Neuron (in vitro differentiated cells): ENCODE results near the gene ADGRF3.
"Not testable (repeated sequence)": the region's sequence is repeated elsewhere in the genome, so short reads cannot be mapped to it uniquely, and the experiment has no call there.

Experiments used
- H2AFZ ChIP-seq: one replicate; pipeline ENCODE4 v1.6.1; 2013; ENCODE audit warnings: low read depth, mild to moderate bottlenecking, inconsistent platforms, low read length, moderate library complexity
- H3K27me3 ChIP-seq: one replicate; pipeline ENCODE4 v1.6.1; 2013; ENCODE audit warnings: low read length; ENCODE audit not compliant: insufficient read depth
- H3K36me3 ChIP-seq: one replicate; pipeline ENCODE4 v1.6.1; 2013; ENCODE audit warnings: low read length; ENCODE audit not compliant: insufficient read depth
- H3K4me1 ChIP-seq: one replicate; pipeline ENCODE4 v1.6.1; 2013; ENCODE audit warnings: low read length; ENCODE audit not compliant: insufficient read depth
- H3K4me3 ChIP-seq: 2 replicates; pipeline ENCODE4 v1.5.1; 2013; ENCODE audit warnings: mild to moderate bottlenecking, low read length, moderate library complexity
- H3K9me3 ChIP-seq: one replicate; pipeline ENCODE4 v1.6.1; 2013; ENCODE audit warnings: low read length

The ADGRF3 gene

DNA sequence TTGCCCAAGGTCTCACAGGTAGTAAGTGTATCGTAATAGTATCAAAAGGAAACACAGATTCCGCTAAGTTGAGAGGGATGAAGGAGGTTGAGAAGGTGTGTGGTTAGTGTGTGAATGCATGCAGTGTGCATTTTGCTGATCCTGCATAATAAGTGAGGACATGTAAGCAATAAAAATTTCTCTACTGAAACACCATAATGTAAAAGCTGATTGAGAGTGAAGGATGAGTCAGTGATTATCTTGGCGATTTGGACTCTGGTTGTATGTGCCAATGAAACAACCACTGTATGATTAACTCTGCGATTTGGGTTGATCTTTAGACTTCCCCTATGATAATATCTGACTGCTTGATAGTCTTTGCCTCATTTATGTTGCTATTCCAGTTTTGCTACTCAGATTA lies 16.7 kb upstream of the ADGRF3 start:
- Histone ChIP-seq H3K9me3 (no peaks in the 10 kb centered on the region), H3K4me1 (peaks cover 11% of the 10 kb centered on the region), H3K36me3 (peaks cover 15% of the 10 kb centered on the region), H2AFZ (no peak overlapping the region), H3K4me3 (no peak overlapping the region), H3K27me3 (no peaks in the 10 kb centered on the region)

GRCh38 chr2:26359886-26360473 lies 13.4 kb upstream of the ADGRF3 start:
- Histone ChIP-seq H3K9me3 (no peaks in the 10 kb centered on the region), H3K27me3 (no peaks in the 10 kb centered on the region), H3K4me1 (no peaks in the 10 kb centered on the region), H3K4me3 (no peak overlapping the region), H2AFZ (no peak overlapping the region), H3K36me3 (peaks cover 2% of the 10 kb centered on the region)

GRCh38 chr2:26356771-26357170 lies 10.2 kb upstream of the ADGRF3 start:
- Histone ChIP-seq H3K4me3 (no peak overlapping the region), H3K4me1 (no peaks in the 10 kb centered on the region), H3K27me3 (no peaks in the 10 kb centered on the region), H3K9me3 (no peaks in the 10 kb centered on the region), H2AFZ (no peak overlapping the region), H3K36me3 (peaks cover 3% of the 10 kb centered on the region)

GRCh38 chr2:26356111-26356510 lies 9.5 kb upstream of the ADGRF3 start:
- H3K4me1 ChIP-seq, result no peaks in the 10 kb centered on the region
- no peak overlapping the region for H3K4me3 ChIP-seq
- H3K27me3 ChIP-seq, result no peaks in the 10 kb centered on the region
- peaks cover 3% of the 10 kb centered on the region for H3K36me3 ChIP-seq
- H3K9me3 ChIP-seq, result peaks cover 2% of the 10 kb centered on the region
- H2AFZ ChIP-seq, result no peak overlapping the region

- no peak overlapping the region for H3K4me3 ChIP-seq
- H2AFZ ChIP-seq, result no peak overlapping the region
- no peaks in the 10 kb centered on the region for H3K27me3 ChIP-seq
- no peaks in the 10 kb centered on the region for H3K4me1 ChIP-seq
- H3K9me3 ChIP-seq, result peaks cover 3% of the 10 kb centered on the region
- peaks cover 3% of the 10 kb centered on the region for H3K36me3 ChIP-seq
These were observed 8.7 kb upstream of the ADGRF3 start for GRCh38 chr2:26355038-26355995.

DNA sequence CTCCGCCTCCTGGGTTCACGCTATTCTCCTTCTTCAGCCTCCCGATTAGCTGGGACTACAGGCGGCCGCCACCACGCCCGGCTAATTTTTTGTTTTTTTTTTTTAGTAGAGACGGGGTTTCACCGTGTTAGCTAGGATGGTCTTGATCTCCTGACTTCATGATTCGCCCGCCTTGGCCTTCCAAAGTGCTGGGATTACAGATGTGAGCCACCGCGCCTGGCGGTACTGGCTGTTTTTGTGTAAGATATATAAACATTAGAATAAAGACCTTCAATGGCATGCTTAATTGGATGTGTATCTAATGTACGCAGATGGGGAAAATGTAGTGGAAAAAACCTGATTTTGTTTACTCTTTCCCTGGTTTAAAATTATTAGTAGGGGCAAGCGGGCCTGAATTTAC lies 7.9 kb upstream of the ADGRF3 start:
- not testable (repeated sequence) for H3K9me3 ChIP-seq, H2AFZ ChIP-seq, H3K4me1 ChIP-seq, H3K36me3 ChIP-seq, H3K4me3 ChIP-seq, H3K27me3 ChIP-seq

GRCh38 chr2:26352892-26353291 lies 6.3 kb upstream of the ADGRF3 start:
- Histone ChIP-seq H2AFZ (no peak overlapping the region), H3K36me3 (peaks cover 3% of the 10 kb centered on the region), H3K4me1 (peaks cover 8% of the 10 kb centered on the region), H3K9me3 (peaks cover 3% of the 10 kb centered on the region), H3K4me3 (no peak overlapping the region), H3K27me3 (no peaks in the 10 kb centered on the region)

DNA sequence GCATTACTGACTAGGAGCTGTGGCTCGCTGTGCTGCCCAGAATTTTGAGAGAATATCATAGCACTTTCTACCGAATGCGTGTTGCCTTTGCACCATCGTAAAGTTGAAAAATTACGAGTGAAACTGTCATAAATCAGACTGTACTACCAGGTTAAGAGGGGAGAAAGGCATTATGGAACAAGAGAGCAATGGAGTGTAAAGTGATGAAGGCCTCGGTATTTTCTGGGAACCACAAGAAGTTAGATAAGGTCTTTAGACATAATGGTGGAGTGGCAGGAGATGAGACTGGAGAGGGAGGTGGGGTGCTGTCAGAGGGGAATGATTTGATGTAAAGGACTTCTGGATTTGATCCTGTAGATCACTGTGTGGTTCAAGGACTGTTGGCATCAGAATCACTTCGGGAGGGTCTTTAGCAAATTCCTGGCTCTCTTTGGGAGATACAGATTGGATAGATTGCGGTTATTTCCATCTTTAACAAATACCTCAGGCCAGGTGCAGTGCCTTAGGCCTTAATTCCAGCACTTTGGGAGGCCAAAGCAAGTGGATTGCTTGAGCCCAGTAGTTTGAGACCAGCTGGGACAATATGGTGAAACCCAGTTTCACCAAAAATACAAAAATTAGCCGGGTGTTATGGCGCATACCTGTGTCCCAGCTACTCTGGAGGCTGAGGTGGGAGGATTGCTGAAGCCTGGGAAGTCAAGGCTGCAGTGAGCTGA lies 4.9 kb upstream of the ADGRF3 start:
- Histone ChIP-seq H3K9me3 (peaks cover 3% of the 10 kb centered on the region), H3K27me3 (no peaks in the 10 kb centered on the region), H2AFZ (no peak overlapping the region), H3K4me3 (no peak overlapping the region), H3K36me3 (peaks cover 3% of the 10 kb centered on the region), H3K4me1 (peaks cover 17% of the 10 kb centered on the region)

GRCh38 chr2:26349690-26350089 lies 3.1 kb upstream of the ADGRF3 start:
- H3K27me3 ChIP-seq, result no peaks in the 10 kb centered on the region
- H3K9me3 ChIP-seq, result peaks cover 3% of the 10 kb centered on the region
- H3K4me3 ChIP-seq, result no peak overlapping the region
- H3K4me1 ChIP-seq, result peaks cover 20% of the 10 kb centered on the region
- H3K36me3 ChIP-seq, result peaks cover 3% of the 10 kb centered on the region
- H2AFZ ChIP-seq, result no peak overlapping the region

GRCh38 chr2:26347286-26347865 lies 787 bp upstream of the ADGRF3 start:
- Histone ChIP-seq H3K9me3 (peaks cover 3% of the 10 kb centered on the region), H3K4me1 (peaks cover 28% of the 10 kb centered on the region), H3K4me3 (peak overlapping the region; percentile 98), H2AFZ (peak overlapping the region; percentile 29), H3K36me3 (no peaks in the 10 kb centered on the region), H3K27me3 (no peaks in the 10 kb centered on the region)

- no peaks in the 10 kb centered on the region for H3K36me3 ChIP-seq
- H3K9me3 ChIP-seq, result no peaks in the 10 kb centered on the region
These were observed 790 bp downstream of the ADGRF3 start, which contains the start of gene SELENOI for GRCh38 chr2:26345545-26346453. Gene SELENOI (plus strand): TSS chr2:26346143. CDS start chr2:26346233, 90 bp downstream.

GRCh38 chr2:26345283-26345544 lies 1.4 kb downstream of the ADGRF3 start:
- Histone ChIP-seq H3K9me3 (no peaks in the 10 kb centered on the region), H3K36me3 (no peaks in the 10 kb centered on the region), H3K27me3 (no peaks in the 10 kb centered on the region), H2AFZ (peak overlapping the region; percentile 46), H3K4me1 (peaks cover 28% of the 10 kb centered on the region), H3K4me3 (peak overlapping the region; percentile 98)

More at GRCh38 chr2:26345545-26346453, 790 bp downstream of the ADGRF3 start, which contains the start of gene SELENOI:
- Histone ChIP-seq H3K4me3 (peak within 1 kb of the TSS; percentile 98), H3K27me3 (no peaks in the 10 kb centered on the region), H3K4me1 (peaks cover 28% of the 10 kb centered on the region), H2AFZ (peak within 1 kb of the TSS; percentile 46)
